Adipocyte (in vitro differentiated cells): Measurements from ENCODE around the gene SLC30A7.
"Not testable (repeated sequence)": the region's sequence is repeated elsewhere in the genome, so short reads cannot be mapped to it uniquely, and the experiment has no call there.

Source experiments
- DNase-seq: peaks from one replicate; pipeline ENCODE4 v3.0.0-alpha.2; 2015; ENCODE audit warnings: low read depth
- H3K27me3 ChIP-seq: replicated peaks from 2 replicates; pipeline ENCODE4 v1.7.0; 2013; ENCODE audit warnings: mild to moderate bottlenecking, low read length, moderate library complexity; ENCODE audit not compliant: control insufficient read depth, insufficient read depth
- H3K36me3 ChIP-seq: 2 replicates; pipeline ENCODE4 v1.7.0; 2013; ENCODE audit warnings: low read length, mild to moderate bottlenecking, moderate library complexity; ENCODE audit not compliant: control insufficient read depth, insufficient read depth, severe bottlenecking
- H3K4me1 ChIP-seq: 2 replicates; pipeline ENCODE4 v1.7.0; 2013; ENCODE audit warnings: mild to moderate bottlenecking, low read length, moderate library complexity; ENCODE audit not compliant: control insufficient read depth, insufficient read depth
- H3K4me3 ChIP-seq: 2 replicates; pipeline ENCODE4 v1.7.0; 2013; ENCODE audit warnings: mild to moderate bottlenecking, low read length, moderate library complexity
- H3K9ac ChIP-seq: 2 replicates; pipeline ENCODE4 v1.7.0; 2013; ENCODE audit warnings: mild to moderate bottlenecking, low read length, moderate library complexity
- H3K9me3 ChIP-seq: 2 replicates; pipeline ENCODE4 v1.7.0; 2013; ENCODE audit warnings: mild to moderate bottlenecking, low read length, moderate library complexity; ENCODE audit not compliant: control insufficient read depth

The SLC30A7 gene

DNA sequence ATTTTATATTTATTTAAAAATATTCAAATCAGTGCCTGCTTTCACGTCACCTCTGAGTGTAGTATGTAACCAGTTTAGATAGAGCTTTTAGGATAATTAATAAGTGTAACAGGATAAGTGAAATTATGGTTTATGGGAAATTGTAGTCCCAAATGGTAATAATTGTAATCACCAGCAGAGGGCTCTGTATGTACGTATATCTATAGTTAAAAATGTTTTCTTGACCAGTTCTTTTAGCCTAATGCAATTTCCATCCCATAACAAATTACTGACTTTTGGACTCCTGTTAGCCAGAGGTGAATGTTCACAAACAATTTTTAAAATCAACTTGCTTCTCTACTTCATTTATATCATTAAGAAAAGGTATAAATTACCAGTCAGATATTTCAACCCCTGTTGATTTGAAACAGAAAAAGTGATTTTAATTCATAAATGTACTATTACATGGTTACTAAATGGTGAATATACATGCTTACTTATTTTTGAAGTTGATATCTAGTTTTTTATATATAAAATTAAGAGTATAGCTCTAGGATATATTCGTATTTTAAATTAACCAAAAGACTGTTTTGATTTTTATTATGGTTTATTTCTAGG is 25.3 kb downstream of the SLC30A7 start:
- no peaks in the 10 kb centered on the region for H3K4me1 ChIP-seq
- H3K9me3 ChIP-seq: no peaks in the 10 kb centered on the region
- H3K36me3 ChIP-seq: peaks cover 58% of the 10 kb centered on the region
- no peak overlapping the region for H3K4me3 ChIP-seq
- DNase-seq: peak; percentile 90
- H3K9ac ChIP-seq: no peak overlapping the region
- no peaks in the 10 kb centered on the region for H3K27me3 ChIP-seq

DNA sequence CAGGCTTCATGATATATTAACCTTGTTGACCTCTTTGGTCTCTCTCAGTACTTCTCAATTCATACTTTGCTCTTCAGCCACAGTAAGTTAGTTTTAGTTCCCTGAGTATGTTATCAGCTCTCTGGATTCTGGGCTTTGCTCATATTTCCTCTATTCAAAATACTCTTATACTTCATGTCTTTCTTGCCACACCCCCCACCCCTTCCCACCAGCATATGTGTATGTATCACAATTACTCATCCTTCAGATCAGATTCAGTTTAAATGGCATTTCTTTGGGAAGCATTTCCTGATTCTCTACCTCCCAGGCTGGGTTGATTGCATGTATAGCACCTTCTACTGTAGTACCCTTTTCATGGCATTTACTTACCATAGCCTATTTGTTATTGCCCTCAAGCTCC is 28.3 kb downstream of the SLC30A7 start:
- Histone ChIP-seq H3K36me3 (peaks cover 39% of the 10 kb centered on the region), H3K4me3 (no peak overlapping the region), H3K27me3 (no peaks in the 10 kb centered on the region), H3K9ac (no peak overlapping the region), H3K9me3 (no peaks in the 10 kb centered on the region), H3K4me1 (no peaks in the 10 kb centered on the region)
- DNase-seq: no peak

DNA sequence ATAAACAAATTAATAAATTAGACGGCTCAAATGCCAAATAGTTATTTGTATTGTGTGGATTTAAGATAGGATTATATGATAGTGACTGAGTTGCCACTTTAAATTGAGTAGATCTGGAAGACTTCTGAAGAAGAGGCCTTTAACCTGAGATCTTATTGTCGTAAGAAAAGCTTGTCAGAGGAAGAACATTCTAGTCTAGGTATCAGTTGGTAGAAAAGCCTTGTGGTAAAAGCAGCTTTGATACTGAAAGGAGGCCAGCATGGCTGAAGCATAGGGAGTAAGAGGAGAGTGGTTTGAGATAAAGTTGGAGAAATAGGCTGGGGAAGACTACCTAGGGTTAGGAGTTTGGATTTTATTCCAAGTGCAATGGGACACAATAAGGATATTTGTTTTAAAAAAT is 29.1 kb downstream of the SLC30A7 start:
- H3K36me3 ChIP-seq: peaks cover 39% of the 10 kb centered on the region
- no peak for DNase-seq
- H3K4me3 ChIP-seq: no peak overlapping the region
- no peaks in the 10 kb centered on the region for H3K4me1 ChIP-seq
- H3K27me3 ChIP-seq: no peaks in the 10 kb centered on the region
- no peak overlapping the region for H3K9ac ChIP-seq
- no peaks in the 10 kb centered on the region for H3K9me3 ChIP-seq

DNA sequence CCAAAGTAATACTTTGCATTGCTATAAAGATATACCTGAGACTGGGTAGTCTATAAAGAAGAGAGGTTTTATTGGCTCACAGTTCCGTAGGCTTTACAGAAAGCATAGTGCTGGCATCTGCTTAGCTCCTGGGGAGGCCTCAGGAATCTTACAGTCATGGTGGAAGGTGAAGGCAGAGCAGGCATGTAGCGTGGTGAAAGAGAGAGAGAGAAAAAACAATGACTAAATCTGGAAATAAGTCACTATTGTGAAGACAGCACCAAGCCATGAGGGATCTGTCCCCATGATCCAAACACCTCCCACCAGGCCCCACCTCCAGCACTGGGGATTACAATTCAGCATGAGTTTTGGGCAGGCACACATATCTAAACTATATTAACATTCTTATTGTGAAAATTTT is 30.4 kb downstream of the SLC30A7 start:
- no peak for DNase-seq
- no peaks in the 10 kb centered on the region for H3K4me1 ChIP-seq
- no peak overlapping the region for H3K9ac ChIP-seq
- no peak overlapping the region for H3K4me3 ChIP-seq
- peaks cover 40% of the 10 kb centered on the region for H3K36me3 ChIP-seq
- H3K27me3 ChIP-seq: no peaks in the 10 kb centered on the region
- H3K9me3 ChIP-seq: no peaks in the 10 kb centered on the region

DNA sequence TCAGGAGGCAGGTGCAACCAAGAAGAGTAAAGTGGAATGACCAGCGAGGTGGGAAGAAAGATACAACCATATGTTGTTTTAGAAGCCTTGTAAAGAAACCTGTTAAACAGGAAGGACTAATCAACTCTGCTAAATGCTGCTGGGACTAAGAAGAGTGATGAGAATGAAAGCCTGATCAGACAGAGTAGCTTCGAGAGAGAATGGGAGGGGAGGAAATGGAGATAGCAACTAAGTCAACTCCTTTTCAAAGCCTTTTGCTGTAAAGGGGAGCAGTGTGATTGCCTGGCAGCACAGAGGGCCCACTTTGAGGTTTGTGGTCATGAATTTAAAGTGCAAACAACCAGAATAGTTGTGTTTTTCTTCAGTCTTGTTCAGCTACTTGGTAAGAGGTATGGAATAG is 31.4 kb downstream of the SLC30A7 start:
- H3K36me3 ChIP-seq: peaks cover 33% of the 10 kb centered on the region
- DNase-seq: no peak
- no peak overlapping the region for H3K4me3 ChIP-seq
- H3K9me3 ChIP-seq: no peaks in the 10 kb centered on the region
- H3K4me1 ChIP-seq: no peaks in the 10 kb centered on the region
- no peak overlapping the region for H3K9ac ChIP-seq
- H3K27me3 ChIP-seq: no peaks in the 10 kb centered on the region

DNA sequence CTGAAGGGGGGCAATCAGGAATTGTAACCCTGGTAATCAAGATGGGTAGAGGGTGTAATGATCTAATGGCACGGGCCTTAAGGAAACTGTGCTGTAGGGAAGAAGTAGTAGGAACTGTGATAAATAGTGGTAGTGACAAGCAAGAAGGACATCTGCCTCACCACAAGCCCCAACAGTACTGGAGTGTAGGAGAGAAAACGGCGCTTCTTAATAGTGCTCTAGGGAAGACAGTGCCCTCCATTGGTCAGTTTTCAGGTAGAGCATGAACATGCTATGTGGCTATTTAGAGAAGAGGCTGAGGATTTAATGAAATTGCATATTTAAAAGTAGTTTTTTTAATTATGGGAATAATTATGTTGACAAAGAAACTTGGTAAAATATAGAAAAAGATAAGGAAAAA is 32.2 kb downstream of the SLC30A7 start:
- no peak for DNase-seq
- peaks cover 28% of the 10 kb centered on the region for H3K36me3 ChIP-seq
- no peaks in the 10 kb centered on the region for H3K27me3 ChIP-seq
- H3K9ac ChIP-seq: no peak overlapping the region
- H3K4me3 ChIP-seq: no peak overlapping the region
- no peaks in the 10 kb centered on the region for H3K4me1 ChIP-seq
- H3K9me3 ChIP-seq: no peaks in the 10 kb centered on the region

DNA sequence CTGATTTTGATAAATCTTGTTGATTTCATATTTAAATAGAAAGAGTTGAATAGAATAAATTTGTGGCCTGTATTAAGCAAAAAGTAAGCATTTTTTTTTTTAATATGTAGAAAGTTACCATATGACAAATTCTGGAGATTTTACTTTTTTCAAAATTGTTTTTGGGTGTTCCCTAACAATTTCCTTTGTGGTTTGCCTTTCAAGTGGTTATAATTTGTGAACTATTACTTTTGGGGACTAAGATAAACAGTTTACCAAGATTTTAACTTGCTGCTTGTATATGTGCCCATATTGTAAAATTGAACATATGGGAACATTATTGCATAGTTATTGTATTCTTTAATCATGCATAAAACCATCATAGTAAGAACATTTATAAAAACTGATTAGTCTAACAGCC is 34.6 kb downstream of the SLC30A7 start:
- H3K4me1 ChIP-seq: no peaks in the 10 kb centered on the region
- no peaks in the 10 kb centered on the region for H3K9me3 ChIP-seq
- no peaks in the 10 kb centered on the region for H3K27me3 ChIP-seq
- no peak overlapping the region for H3K4me3 ChIP-seq
- H3K9ac ChIP-seq: no peak overlapping the region
- DNase-seq: no peak
- H3K36me3 ChIP-seq: peaks cover 21% of the 10 kb centered on the region

DNA sequence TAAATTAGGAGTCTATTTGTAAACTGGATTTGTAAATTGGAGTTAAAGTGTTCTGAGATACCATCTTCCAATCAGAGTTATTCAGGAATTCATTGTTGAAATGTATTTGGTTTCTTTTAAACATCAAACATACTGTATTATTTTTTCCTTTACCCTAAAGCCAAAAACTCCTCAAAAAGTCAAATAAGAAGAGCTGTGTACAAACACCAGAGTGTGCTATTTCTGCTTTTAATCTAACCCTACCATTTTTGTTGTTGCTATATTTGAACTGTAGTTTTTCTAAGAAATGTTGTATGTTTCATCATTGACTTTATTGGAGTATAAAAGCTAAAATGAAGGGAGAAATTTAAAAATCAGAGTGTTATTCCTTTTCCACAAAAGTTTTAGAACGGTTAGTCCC is 35.8 kb downstream of the SLC30A7 start:
- Histone ChIP-seq H3K4me1 (no peaks in the 10 kb centered on the region), H3K4me3 (no peak overlapping the region), H3K27me3 (no peaks in the 10 kb centered on the region), H3K36me3 (peaks cover 11% of the 10 kb centered on the region), H3K9me3 (no peaks in the 10 kb centered on the region), H3K9ac (no peak overlapping the region)
- DNase-seq: peak; percentile 55

DNA sequence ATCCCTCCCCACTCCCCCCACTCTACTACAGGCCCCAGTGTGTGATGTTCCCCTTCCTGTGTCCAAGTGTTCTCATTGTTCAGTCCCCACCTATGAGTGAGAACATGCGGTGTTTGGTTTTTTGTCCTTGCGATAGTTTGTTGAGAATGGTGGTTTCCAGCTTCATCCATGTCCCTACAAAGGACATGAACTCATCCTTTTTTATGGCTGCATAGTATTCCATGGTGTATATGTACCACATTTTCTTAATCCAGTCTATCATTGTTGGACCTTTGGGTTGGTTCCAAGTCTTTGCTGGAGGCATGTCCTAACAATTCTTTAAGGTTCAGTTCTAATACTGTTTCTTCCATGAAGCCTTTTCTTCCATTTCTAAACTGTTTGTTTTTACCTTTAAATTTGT is 37.7 kb downstream of the SLC30A7 start:
- peaks cover 26% of the 10 kb centered on the region for H3K36me3 ChIP-seq
- not testable (repeated sequence) for H3K9me3 ChIP-seq, H3K4me1 ChIP-seq, DNase-seq, H3K9ac ChIP-seq, H3K4me3 ChIP-seq, H3K27me3 ChIP-seq

DNA sequence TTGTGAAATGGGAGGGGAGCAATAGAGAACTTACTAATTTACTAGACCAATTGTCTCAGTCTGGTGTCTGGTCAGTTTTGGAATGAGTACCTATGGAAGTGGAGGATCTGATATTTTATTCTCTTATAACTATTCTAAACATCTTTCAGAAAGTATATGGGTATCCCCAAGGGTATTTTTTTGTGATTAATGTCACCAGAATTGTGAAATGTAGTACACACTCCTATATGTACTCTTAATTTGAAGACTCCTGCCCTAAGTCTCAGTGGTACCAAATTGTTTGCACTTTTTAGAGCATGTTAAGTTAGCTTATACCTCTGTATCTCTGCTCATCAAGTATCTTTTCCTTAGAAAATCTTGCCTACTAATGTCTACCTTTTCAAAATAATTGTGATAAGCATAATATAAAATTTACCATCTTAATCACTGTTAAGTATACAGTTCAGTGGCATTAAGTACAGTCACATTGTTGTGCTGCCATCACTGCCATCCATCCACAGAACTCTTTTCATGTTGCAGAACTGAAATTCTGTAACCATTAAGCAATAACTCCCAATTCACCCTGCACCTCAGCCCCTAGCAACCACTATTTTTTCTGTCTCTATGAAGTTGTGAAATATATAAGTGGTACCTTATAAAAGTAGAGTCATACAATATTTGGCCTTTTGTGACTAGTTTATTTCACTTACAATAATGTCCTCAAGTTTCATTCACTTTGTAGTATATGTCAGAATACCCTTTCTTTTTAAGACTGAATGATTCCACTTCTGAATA is 40.5 kb downstream of the SLC30A7 start:
- Histone ChIP-seq H3K9me3 (no peaks in the 10 kb centered on the region), H3K4me1 (no peaks in the 10 kb centered on the region), H3K27me3 (no peaks in the 10 kb centered on the region), H3K36me3 (peaks cover 41% of the 10 kb centered on the region), H3K4me3 (no peak overlapping the region), H3K9ac (no peak overlapping the region)
- peak; percentile 69 for DNase-seq

DNA sequence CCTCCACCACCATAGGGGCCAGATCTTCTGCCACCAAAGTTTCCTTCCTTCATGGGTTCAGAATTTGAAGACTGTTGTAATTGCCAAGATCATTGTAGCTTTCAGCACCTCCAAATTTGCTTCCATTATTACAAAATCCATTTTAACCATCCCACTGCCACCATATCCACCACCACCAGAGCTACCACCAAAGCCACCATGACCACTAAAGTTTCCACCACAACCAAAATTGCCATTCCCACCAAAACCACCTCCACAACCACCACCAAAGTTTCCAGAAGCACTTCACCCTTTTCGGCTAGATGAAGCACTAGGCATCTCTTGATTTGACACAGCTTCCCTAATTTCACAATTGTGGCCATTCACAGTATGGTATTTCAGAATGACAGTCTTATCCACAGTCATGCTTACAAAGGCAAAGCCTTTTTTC is 45.2 kb downstream of the SLC30A7 start:
- H3K4me3 ChIP-seq: no peak overlapping the region
- H3K4me1 ChIP-seq: peaks cover 9% of the 10 kb centered on the region
- no peaks in the 10 kb centered on the region for H3K27me3 ChIP-seq
- DNase-seq: no peak
- H3K9me3 ChIP-seq: no peaks in the 10 kb centered on the region
- peaks cover 43% of the 10 kb centered on the region for H3K36me3 ChIP-seq
- H3K9ac ChIP-seq: no peak overlapping the region
